GM21447 (cell line): ENCODE results near the gene ZNF540.
"Not testable (repeated sequence)": the region's sequence is repeated elsewhere in the genome, so short reads cannot be mapped to it uniquely, and the experiment has no call there.

Experiments used
- ATAC-seq: cut with Tn5 transposase; IDR thresholded peaks from one replicate; pipeline ENCODE4 v1.9.1; 2021; ENCODE audit not compliant: unreplicated experiment

Gene ZNF540

DNA sequence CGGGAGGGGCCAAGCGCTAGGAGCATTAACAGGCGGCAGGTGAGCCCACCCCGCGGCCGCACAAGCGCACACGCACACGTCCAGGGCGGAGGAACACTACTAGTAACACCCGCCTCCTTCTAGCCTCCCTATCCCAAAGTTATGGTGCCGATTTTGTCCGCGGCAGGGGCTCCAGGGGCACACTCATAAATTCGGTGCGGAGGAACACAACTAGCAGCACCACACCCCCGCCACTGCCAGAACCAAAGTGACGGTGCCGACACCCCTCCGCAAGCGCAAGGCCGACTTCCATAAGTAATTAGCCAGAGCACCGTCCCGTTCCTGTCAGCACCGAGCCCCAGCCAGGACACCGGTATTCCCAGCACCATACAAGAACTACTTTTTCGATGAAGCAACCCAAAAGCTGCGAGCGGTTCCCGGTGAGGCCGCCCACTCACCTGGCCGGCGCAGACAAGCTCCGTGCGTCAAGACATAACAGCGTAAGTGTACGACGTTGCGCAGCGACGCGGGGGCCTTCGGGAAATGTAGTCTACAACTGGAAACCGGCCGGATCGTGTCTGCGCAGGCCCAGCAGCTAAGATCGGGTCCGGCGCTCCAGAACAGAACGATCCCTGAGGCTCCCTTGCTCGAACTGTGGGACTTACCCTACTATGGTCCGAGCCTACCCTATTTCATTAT lies at the start of gene ZNF540, which contains the start of gene ZNF571:
Gene ZNF540 (plus strand): TSS at position 573 of the 678 bp plus-strand sequence. CDS start 3,572 bp downstream, outside the sequence.
Gene ZNF571 (minus strand): TSS at position 489 of the 678 bp plus-strand sequence. CDS start 8,116 bp downstream, outside the sequence.
- ATAC-seq: peak; percentile 93

DNA sequence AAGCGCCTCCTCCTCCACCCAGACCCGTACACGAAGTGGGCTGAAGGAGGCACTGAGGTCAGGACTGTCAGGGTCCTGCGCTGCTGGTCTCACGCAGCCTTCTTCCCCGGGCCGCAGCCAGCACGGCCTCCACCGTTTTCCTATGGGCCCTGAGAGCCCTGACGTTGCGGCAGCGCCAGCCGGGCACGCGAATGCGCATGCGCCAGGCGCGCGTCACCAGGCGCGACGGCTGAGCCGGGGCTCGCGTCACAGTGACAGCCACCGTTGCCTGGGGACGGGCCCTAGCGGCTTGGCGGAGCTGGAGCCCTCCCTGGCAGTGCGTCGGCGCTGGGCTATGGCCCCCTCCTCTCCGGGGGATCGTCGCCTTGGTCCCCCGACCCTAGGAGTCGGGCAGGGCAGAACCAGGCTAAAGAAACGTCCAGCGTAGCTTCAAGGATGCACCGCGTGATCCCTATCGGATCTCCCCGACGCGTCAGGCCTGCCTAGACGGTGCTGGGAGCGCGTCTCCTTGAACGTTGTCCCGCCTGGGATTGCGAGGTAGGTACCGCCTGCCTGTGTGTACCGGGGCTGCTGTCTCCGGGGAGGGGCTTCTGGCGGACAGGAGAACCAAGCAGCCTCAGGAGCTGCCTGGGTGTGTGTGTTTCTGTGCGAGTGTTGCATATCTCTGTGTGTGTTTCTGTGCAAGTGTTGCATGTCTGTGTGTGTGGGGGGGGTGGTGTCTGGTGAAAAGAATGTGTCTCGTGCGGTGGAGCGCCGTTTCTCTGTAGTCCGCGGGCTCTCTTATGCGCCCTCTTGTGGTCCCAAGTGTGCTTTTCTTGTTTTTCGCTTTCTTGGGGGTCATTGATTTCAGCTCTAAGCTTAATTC lies 43.3 kb upstream of the ZNF540 start:
- ATAC-seq: no peak

DNA sequence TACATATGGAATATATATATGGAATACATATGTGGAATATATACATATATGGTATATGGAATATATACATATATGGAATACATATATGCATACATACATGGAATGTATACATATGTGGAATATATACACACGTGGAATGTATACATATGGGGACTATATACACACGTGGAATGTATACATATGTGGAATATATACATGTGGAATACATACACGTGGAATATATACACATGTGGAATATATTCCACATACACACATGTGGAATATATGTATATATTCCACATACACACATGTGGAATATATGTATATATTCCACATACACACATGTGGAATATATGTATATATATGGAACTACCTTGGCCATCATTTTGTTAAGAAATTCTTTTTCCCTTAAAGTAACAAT lies 31.2 kb upstream of the ZNF540 start:
- no peak for ATAC-seq

DNA sequence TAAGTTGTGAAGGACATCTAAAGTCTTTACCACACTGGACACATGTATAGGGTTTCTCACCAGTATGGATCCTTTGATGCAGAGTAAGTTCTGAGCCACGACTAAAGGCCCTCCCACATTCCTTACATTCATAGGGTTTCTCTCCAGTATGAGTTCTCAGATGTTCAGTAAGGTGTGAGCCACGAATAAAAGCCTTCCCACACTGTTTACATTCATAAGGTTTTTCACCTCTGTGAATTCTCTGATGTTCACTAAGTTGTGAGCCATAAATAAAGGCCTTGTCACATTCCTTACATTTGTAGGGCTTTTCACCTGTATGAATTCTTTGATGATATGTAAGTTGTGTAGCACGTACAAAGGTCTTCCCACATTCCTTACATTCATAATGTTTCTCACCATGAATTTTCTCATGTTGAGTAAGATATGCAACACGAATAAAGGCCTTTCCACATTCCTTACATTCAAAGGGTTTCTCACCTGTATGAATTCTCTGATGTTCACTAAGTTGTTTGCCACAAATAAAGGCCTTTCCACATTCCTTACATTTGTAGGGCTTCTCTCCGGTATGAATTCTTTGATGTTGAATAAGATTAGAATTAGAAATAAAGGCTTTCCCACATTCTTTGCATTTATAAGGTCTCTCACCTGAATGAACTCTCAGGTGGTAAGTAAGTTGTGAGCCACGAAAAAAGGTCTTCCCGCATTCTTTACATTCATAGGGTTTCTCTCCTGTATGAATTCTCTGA lies 29.9 kb upstream of the ZNF540 start:
- ATAC-seq: no peak

DNA sequence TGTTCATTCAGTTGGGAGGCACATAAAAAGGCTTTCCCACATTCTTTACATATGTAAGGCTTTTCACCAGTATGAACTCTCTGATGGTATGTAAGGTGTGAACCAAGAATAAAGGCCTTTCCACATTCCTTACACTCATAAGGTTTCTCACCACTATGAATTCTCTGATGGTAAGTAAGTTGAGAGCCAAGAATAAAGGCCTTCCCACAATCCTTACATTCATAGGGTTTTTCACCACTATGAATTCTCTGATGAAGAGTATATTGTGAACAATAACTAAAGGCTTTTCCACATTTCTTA lies 29.4 kb upstream of the ZNF540 start:
- no peak for ATAC-seq

DNA sequence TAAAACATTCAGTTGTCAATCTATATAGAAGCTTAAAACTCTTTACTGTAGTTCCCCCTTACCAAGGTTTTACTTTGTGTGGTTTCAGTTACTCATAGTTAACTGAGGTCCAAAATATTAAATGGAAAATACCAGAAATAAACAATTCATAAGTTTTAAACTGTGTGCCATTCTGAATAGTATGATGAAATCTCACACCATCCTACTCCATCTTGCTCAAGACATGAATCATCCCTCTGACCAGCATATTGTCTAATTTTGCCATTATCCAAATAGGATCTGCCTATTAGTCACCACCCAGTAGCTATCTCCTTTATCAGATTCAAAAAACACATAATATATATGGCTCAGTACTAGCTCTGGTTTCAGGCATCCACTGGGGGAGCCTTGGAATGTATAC lies 22.5 kb upstream of the ZNF540 start:
- ATAC-seq: no peak

DNA sequence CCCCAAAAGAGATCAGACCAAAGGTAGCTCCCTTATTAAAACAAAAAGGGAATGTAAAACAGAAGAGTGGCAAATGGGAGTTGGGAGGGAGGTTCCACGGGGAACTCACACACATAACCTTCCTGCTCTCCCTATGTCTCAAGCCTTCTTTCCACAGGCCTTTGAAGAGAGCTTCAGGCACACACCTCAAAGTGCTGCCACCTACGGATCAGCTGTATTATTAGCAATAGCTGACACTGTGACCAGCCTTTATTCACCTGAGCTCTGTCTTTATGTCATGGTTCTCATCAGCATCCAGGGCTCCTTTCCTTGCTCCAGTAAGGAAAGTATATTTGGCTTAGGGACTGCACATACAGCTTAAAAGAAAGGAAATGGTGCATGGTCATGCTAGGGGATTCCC lies 11.3 kb upstream of the ZNF540 start:
- no peak for ATAC-seq

DNA sequence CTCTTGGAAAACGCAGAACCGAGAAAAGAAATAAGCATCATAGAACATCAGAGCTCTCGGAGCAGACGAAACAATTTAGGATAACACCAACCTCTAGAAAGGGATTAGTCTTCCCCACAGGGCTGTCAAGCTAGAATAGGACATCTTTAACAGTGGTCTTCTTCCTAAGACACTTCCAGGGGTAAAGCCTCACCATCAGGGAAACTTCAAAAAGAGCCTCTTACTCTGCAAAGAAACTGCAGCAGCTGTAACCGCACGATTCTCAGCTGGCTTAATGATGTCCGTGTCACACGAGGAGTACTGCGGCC lies 726 bp upstream of the ZNF540 start:
- peak; percentile 23 for ATAC-seq

DNA sequence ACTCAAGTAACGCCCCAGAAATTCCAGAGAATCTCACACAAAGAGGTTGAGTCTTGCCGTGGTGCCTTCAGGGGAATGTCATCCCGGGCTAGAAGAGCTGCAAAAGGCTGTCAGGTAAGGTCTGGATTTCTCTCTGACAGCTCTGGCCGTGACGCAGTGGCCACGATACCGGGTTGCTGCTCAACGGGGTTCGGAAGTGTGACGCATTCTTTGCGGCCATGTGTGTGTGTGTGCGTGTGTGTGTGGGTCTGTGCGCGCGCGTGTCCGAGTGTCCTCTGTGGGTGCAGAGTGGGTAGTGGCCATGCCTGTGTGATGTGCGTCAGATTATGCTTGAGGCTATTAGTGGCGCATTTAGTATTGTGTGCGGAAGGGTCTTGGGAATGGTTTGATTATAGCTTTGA lies 306 bp downstream of the ZNF540 start:
- ATAC-seq: peak; percentile 40

DNA sequence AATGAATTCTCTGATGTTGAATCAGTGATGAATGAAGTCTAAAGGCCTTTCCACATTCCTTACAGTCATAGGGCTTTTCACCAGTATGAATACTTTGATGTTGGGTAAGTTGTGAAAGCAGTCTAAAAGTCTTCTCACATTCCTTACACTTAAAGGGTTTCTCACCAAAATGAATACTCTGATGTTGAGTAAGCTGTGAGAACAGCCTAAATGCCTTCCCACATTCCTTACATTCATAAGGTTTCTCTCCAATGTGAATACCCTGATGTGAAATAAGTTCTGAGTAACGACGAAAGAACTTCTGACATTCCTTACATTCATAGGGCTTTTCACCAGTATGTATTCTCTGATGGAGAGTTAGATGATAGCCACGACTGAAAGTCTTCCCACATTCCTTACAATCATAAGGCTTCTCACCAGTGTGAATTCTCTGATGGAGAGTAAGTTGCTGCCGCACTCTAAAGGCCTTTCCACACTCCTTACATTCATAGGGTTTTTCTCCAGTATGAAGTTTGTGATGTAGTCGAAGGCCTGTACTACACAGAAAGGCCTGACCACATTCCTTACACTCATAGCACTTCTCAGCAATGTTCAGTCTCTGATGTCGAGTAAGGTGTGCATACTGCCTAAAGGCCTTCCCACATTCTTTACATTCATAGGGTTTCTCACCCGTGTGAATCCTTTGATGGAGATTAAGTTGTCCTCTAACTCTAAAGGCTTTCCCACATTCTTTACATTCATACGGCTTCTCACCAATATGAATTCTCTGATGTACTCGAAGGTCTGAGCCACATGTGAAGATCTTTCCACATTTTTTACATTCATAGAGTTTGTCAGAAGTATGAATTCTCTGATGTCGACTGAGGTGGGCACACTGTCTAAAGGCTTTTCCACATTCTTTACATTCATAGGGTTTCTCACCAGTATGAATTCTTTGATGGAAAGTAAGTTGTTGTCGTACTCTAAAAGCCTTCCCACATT lies 40.7 kb downstream of the ZNF540 start:
- no peak for ATAC-seq

DNA sequence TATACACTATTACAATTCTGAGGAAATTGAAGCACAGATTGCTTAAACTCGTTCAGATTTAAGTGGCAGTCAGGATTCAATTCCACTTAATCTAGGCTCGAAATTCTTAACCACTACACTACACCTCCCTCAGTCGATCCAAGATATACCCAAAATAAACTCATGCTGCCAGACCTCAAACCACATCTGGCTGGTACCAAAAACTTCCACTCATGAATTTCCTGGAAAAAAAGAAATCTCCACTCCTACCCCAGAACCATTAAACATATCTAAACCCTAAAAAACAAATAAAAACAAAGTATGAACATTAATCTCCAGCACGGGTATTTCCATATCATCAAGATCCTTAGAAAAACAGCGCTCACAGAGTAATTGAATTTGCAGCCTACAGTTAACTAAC lies 59.4 kb downstream of the ZNF540 start:
- ATAC-seq: no peak

DNA sequence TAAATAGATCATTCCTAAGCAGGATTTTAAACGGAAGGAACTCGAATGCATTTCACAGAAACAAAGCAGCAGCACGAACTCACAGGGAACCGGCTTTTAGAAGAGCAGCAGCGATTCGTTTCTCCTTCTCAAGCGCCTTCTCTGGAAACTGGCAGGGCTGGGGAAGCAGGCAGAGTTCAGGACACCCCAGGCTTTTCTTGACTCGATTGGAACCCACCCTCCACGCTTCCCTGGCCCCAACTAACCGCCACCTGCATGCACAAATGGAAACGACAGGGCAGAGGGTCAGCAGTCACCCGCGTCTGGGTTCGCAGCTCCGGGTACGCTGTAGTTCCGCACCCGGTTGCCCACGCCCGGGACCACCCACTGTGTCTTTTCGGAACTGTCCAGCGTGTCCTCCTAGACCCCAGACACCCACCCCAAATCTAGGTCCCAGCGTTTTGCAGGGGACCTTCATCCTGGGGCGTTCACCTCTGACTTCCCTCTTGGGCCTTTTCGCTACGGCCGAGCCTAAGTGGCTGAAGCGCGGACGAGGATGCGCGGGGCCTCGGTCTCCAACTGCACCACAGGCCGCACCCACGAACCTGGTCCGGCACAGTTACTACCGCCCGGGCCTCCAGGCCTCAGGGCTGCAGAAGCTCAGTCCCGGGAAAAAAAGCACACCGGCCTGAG lies 60.1 kb downstream of the ZNF540 start:
- peak; percentile 46 for ATAC-seq

DNA sequence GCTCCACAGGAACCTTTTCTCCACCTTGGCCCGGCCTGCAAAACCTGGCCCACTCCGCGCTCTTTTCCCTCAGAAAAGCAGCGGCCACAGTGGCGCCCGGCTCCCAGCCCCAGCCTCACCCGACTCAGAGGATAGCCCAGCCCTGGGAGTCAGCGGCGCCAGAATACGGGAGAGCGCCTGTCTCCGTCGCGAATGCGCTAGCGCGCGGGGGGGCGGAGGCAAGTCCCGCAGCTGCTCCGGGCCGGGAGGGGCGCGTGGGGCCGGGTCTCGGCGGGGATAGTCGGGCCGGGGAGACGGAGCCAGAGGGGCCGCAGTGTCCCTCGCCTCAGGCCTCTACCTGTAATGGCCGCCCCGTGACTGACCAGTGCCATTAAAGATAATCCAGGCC lies 60.6 kb downstream of the ZNF540 start, which contains the start of gene ZFP30:
Gene ZFP30 (minus strand): TSS at position 165 of the 388 bp plus-strand sequence. CDS start 7,643 bp downstream, outside the sequence.
- ATAC-seq: peak; percentile 68

DNA sequence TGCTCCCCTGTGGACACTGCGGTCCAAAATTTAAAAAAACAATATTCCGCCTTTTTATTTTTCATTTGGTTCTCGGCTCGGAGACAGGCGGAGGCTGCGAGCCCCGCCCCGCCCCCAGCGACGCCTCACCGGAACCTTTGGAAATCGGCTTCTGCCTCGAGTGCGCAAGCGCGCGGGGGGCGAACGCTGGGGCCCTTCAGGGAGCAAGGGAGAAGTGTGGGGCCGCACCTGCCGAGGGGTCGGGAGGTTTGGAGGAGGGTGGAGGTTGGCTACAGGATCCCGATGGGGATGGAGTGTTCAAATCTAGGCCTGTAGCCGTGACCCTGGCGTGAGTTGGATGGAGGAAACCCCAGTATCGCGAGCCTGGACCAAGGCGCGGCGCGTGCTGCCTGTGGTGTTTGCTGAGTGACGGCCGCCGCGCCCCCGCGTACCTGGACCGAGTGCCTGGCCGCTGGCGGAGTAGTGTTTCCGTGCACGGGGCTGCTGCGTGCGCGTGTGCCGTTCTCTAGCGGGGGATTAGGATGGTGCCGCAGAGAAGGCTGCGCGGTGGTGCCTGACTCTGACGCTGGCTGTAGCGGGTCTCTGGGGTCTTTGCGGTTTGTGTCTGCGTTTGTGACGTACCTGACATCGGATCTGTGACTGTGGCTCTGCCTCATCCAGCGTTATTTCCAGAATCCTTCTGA lies 61.2 kb downstream of the ZNF540 start:
- ATAC-seq: peak; percentile 53

DNA sequence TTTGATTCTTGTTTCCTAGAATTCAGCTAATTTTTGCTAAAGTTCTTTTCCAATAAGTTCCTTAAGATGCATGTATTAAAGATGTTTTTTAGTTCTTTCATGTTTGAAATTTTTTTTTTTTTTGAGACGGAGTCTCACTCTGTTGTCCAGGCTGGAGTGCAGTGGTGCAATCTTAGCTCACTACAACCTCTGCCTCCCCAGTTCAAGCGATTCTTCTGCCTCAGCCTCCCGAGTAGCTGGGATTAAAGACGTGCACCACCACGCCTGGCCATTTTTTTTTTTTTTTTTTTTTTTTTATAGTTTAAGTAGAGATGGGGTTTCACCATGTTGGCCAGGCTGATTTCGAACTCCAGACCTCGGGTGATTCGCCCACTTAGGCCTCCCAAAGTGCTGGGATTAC lies 62.5 kb downstream of the ZNF540 start:
- ATAC-seq: not testable (repeated sequence)
